ENCODE results near the gene SIAH1. TPM values are rescaled to one million over a fixed set of nuclear protein-coding genes. Genes with fewer than 3 reads are reported as not detected.

SIAH1 gene
- total and polyA plus RNA-seq, 9 of the 15 experiments (the other 6 are each of a cell fraction or from before 2014, with no cell fraction given) = 4.1 to 14.3 (median 12.5) TPM

DNA sequence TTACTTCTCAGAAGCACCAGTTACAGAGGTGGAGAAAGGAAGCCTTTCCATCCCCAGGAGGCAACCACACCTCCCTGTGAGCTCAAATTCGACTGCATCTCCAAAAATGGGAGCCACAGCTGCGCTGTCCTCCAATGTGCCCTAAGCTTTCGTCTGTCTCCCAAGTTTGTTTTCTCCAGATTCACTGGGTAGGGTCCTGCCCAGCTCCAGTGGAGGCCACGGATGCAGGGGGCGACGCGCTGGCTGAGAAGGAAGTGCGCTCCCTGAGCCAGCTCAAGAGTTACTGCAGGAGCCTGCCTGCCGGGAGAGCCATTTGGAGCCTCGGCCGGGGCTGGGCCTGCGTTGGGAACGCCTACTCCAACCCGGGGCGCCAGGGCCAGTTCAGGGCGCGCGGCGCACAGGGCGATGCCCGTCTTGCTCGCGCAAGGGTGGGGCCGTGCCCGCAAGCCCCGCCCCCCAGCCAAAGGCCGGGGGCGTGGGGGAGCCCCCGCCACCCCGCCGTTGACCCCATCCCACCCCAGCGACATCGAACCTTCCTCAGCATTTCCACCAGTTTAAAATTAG is 19.5 kb downstream of the SIAH1 start (continued):
- no peak for TF ChIP-seq JUND (IDR thresholded peaks at IDR 0.05; ENCODE audit: borderline replicate concordance, low read depth, low read length)
- TF ChIP-seq JUND (tag; IDR thresholded peaks at IDR 0.05; ENCODE audit: borderline replicate concordance, low read depth, low read length) = no peak
- TF ChIP-seq BDP1 (IDR thresholded peaks at IDR 0.05; ENCODE audit: insufficient read depth, insufficient read length) = no peak
- no peak for TF ChIP-seq GABPB1 (CRISPR knock-in tag; IDR thresholded peaks at IDR 0.05)
- TF ChIP-seq XRCC3 (IDR thresholded peaks at IDR 0.05) = no peak
- no peak for TF ChIP-seq MECOM (CRISPR knock-in tag; IDR thresholded peaks at IDR 0.05)
- no peak for TF ChIP-seq SLC30A9 (CRISPR knock-in tag; IDR thresholded peaks at IDR 0.05)
- TF ChIP-seq E2F3 (CRISPR knock-in tag; IDR thresholded peaks at IDR 0.05) = no peak
- TF ChIP-seq FIP1L1 (IDR thresholded peaks at IDR 0.05; ENCODE audit: low read depth, low read length, poor library complexity, severe bottlenecking) = no peak
- no peak for TF ChIP-seq RBM25 (IDR thresholded peaks at IDR 0.05; ENCODE audit: low read depth, low read length, severe bottlenecking)
- TF ChIP-seq HDAC3 (IDR thresholded peaks at IDR 0.05; ENCODE audit: borderline replicate concordance, partially characterized antibody) = no peak
- TF ChIP-seq PHB2 (IDR thresholded peaks at IDR 0.05; ENCODE audit: low read depth) = no peak
- no peak for TF ChIP-seq ZNF263 (CRISPR knock-in tag; IDR thresholded peaks at IDR 0.05; ENCODE audit: borderline replicate concordance)
- TF ChIP-seq CBFA2T3 (IDR thresholded peaks at IDR 0.05) = no peak
- TF ChIP-seq ZKSCAN1 (IDR thresholded peaks at IDR 0.05; ENCODE audit: low read depth, low read length) = no peak; the same call in 1 of the 2 replicates
- no peak; the same call in 1 of the 2 replicates for TF ChIP-seq KLF6 (CRISPR knock-in tag; IDR thresholded peaks at IDR 0.05; ENCODE audit: borderline replicate concordance)
- no peak for TF ChIP-seq NR2F6 (CRISPR knock-in tag; IDR thresholded peaks at IDR 0.05)
- TF ChIP-seq, protein P1, sequence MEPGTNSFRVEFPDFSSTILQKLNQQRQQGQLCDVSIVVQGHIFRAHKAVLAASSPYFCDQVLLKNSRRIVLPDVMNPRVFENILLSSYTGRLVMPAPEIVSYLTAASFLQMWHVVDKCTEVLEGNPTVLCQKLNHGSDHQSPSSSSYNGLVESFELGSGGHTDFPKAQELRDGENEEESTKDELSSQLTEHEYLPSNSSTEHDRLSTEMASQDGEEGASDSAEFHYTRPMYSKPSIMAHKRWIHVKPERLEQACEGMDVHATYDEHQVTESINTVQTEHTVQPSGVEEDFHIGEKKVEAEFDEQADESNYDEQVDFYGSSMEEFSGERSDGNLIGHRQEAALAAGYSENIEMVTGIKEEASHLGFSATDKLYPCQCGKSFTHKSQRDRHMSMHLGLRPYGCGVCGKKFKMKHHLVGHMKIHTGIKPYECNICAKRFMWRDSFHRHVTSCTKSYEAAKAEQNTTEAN (CRISPR knock-in tag; IDR thresholded peaks at IDR 0.05) = no peak
- no peak for TF ChIP-seq ZFP1 (CRISPR knock-in tag; IDR thresholded peaks at IDR 0.05)
- TF ChIP-seq GTF2F1 (IDR thresholded peaks at IDR 0.05; ENCODE audit: low read depth, low read length) = no peak
- TF ChIP-seq, protein P2, sequence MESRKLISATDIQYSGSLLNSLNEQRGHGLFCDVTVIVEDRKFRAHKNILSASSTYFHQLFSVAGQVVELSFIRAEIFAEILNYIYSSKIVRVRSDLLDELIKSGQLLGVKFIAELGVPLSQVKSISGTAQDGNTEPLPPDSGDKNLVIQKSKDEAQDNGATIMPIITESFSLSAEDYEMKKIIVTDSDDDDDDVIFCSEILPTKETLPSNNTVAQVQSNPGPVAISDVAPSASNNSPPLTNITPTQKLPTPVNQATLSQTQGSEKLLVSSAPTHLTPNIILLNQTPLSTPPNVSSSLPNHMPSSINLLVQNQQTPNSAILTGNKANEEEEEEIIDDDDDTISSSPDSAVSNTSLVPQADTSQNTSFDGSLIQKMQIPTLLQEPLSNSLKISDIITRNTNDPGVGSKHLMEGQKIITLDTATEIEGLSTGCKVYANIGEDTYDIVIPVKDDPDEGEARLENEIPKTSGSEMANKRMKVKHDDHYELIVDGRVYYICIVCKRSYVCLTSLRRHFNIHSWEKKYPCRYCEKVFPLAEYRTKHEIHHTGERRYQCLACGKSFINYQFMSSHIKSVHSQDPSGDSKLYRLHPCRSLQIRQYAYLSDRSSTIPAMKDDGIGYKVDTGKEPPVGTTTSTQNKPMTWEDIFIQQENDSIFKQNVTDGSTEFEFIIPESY (CRISPR knock-in tag; IDR thresholded peaks at IDR 0.05) = no peak
- TF ChIP-seq, protein P3, sequence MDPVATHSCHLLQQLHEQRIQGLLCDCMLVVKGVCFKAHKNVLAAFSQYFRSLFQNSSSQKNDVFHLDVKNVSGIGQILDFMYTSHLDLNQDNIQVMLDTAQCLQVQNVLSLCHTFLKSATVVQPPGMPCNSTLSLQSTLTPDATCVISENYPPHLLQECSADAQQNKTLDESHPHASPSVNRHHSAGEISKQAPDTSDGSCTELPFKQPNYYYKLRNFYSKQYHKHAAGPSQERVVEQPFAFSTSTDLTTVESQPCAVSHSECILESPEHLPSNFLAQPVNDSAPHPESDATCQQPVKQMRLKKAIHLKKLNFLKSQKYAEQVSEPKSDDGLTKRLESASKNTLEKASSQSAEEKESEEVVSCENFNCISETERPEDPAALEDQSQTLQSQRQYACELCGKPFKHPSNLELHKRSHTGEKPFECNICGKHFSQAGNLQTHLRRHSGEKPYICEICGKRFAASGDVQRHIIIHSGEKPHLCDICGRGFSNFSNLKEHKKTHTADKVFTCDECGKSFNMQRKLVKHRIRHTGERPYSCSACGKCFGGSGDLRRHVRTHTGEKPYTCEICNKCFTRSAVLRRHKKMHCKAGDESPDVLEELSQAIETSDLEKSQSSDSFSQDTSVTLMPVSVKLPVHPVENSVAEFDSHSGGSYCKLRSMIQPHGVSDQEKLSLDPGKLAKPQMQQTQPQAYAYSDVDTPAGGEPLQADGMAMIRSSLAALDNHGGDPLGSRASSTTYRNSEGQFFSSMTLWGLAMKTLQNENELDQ (CRISPR knock-in tag; IDR thresholded peaks at IDR 0.05; ENCODE audit: borderline replicate concordance) = no peak
- 0 out of 2 replicates have a peak, but pooled peaks have one; percentile 53 for TF ChIP-seq TRIM28 (IDR thresholded peaks at IDR 0.05)
- TF ChIP-seq SMARCC2 (IDR thresholded peaks at IDR 0.05; ENCODE audit: low read depth) = no peak

Data from K562 (cell line).